ENCODE measurements around the gene AP2A1. TPM values are rescaled to one million over a fixed set of nuclear protein-coding genes. Genes with fewer than 3 reads are reported as not detected.

Gene AP2A1
- total RNA-seq, 4 donors from 2014 or later: 50.7 to 77.8 (median 65.8) TPM

DNA sequence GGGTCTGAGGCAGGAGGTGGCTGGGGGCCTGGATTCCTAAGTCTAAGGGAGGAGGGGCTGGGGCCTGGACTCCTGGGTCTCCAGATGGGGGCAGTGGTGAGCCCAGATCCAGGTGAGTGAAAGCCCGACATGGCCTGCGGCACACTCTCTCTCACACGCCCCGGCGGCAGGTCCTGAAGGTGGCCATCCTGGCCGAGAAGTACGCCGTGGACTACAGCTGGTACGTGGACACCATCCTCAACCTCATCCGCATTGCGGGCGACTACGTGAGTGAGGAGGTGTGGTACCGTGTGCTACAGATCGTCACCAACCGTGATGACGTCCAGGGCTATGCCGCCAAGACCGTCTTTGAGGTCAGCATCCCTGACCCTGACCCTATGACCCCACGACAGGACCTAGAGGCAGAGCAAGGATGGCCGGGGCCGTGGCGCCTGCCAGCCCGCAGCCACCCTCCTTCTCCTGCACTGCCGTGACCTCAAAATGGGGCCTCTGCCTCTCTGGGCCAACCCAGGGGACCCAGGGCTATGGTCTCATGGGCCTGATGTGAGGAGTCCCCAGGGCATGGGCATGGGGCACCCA is 33.1 kb downstream of the AP2A1 start:
- intact Hi-C loops (cut with DNase I): no loop called here
- no peaks in the 10 kb centered on the region for H3K27me3 ChIP-seq
- no peaks in the 10 kb centered on the region for H3K9me3 ChIP-seq
- no peak for TF ChIP-seq POLR2A (IDR thresholded peaks at IDR 0.05)
- TF ChIP-seq, protein P1, sequence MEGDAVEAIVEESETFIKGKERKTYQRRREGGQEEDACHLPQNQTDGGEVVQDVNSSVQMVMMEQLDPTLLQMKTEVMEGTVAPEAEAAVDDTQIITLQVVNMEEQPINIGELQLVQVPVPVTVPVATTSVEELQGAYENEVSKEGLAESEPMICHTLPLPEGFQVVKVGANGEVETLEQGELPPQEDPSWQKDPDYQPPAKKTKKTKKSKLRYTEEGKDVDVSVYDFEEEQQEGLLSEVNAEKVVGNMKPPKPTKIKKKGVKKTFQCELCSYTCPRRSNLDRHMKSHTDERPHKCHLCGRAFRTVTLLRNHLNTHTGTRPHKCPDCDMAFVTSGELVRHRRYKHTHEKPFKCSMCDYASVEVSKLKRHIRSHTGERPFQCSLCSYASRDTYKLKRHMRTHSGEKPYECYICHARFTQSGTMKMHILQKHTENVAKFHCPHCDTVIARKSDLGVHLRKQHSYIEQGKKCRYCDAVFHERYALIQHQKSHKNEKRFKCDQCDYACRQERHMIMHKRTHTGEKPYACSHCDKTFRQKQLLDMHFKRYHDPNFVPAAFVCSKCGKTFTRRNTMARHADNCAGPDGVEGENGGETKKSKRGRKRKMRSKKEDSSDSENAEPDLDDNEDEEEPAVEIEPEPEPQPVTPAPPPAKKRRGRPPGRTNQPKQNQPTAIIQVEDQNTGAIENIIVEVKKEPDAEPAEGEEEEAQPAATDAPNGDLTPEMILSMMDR (IDR thresholded peaks at IDR 0.05): peak in 1 of 6 experiments; percentile 8
- no peak overlapping the region for H3K4me3 ChIP-seq
- peaks cover 0 to 17% (median 0%) of the 10 kb centered on the region in 3 donors for H3K4me1 ChIP-seq
- no peak overlapping the region for H3K27ac ChIP-seq
- no peak for DNase-seq
- peaks cover 43 to 100% (median 75%) of the 10 kb centered on the region in 3 donors for H3K36me3 ChIP-seq
- WGBS, 2 donors: 94% methylated on average over 9 of the region's 25 CpGs; no CpG with 5 or more reads in 1 of the 2 donors

DNA sequence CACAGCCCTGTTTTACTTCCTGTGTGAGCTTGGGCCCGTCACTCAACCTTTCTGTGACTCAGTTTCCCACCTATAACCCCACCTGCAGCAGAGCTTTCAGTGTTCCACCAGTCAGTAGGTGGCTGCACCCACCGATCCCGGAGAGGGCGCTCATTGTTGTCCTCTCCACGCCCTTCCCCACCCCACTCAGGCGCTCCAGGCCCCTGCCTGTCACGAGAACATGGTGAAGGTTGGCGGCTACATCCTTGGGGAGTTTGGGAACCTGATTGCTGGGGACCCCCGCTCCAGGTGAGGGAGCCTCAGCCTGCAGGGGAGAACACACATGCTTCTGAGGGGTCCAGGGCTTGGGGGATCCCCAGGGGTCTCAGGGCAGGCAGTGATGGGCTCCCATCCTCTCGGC is 34.0 kb downstream of the AP2A1 start:
- Histone ChIP-seq H3K36me3 (peaks cover 36 to 100% (median 66%) of the 10 kb centered on the region in 3 donors), H3K27me3 (no peaks in the 10 kb centered on the region), H3K27ac (no peak overlapping the region), H3K4me1 (peaks cover 0 to 17% (median 0%) of the 10 kb centered on the region in 3 donors), H3K9me3 (no peaks in the 10 kb centered on the region), H3K4me3 (no peak overlapping the region)
- WGBS, 2 donors: 83% methylated on average over 7 of the region's 10 CpGs; no CpG with 5 or more reads in 1 of the 2 donors
- intact Hi-C loops (cut with DNase I): no loop called here
- no peak for DNase-seq
- TF ChIP-seq, protein P1 (IDR thresholded peaks at IDR 0.05): no peak
- TF ChIP-seq POLR2A (IDR thresholded peaks at IDR 0.05): no peak

DNA sequence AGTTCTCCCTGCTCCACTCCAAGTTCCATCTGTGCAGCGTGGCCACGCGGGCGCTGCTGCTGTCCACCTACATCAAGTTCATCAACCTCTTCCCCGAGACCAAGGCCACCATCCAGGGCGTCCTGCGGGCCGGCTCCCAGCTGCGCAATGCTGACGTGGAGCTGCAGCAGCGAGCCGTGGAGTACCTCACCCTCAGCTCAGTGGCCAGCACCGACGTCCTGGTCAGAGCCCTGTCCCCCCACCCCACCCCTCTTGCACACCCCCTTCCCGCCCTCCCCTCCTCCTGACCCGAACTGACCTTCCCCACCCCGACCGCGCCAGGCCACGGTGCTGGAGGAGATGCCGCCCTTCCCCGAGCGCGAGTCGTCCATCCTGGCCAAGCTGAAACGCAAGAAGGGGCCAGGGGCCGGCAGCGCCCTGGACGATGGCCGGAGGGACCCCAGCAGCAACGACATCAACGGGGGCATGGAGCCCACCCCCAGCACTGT is 34.6 kb downstream of the AP2A1 start:
- H3K27me3 ChIP-seq: no peaks in the 10 kb centered on the region
- no peak for DNase-seq
- intact Hi-C loops (cut with DNase I): no loop called here
- H3K27ac ChIP-seq: peak overlapping the region in 3 of 4 donors; percentile 54 to 62 (median 57)
- TF ChIP-seq, protein P1 (IDR thresholded peaks at IDR 0.05): no peak
- no peak for TF ChIP-seq POLR2A (IDR thresholded peaks at IDR 0.05)
- no peaks in the 10 kb centered on the region for H3K9me3 ChIP-seq
- peaks cover 0 to 17% (median 0%) of the 10 kb centered on the region in 3 donors for H3K4me1 ChIP-seq
- WGBS, 2 donors: 96 to 97% methylated on average over 7 to 12 of the region's 32 CpGs
- H3K4me3 ChIP-seq: peak overlapping the region in 3 of 4 donors; percentile 35 to 53 (median 40)
- H3K36me3 ChIP-seq: peaks cover 30 to 100% (median 60%) of the 10 kb centered on the region in 3 donors

DNA sequence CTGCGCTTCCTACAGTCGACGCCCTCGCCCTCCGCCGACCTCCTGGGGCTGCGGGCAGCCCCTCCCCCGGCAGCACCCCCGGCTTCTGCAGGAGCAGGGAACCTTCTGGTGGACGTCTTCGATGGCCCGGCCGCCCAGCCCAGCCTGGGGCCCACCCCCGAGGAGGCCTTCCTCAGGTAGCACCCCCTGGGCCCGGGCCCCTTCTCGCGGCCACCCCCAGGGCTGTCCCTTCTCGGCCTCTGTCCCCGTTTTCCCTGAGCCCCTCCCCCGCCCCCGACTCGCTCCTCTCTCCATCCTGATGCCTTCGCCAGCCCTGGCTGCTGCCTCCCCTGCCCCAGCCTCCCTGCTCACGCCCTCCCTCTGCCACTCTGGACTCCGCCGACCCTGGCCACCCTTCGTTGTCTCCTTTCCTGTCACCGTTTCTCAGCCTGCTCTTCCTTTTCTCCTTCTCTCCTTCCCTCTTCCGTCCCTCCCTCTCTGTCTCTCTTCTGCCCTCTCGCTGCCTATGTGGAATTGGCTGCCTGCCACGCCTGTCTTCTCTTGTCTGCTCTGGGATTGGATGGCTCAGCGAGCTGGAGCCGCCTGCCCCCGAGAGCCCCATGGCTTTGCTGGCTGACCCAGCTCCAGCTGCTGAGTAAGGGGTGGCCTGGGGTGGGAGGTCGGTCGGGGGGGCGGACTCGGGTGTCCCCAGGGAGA is 35.3 kb downstream of the AP2A1 start:
- peaks cover 0 to 17% (median 0%) of the 10 kb centered on the region in 3 donors for H3K4me1 ChIP-seq
- intact Hi-C loops (cut with DNase I): no loop called here
- H3K36me3 ChIP-seq: peaks cover 30 to 100% (median 54%) of the 10 kb centered on the region in 3 donors
- no peaks in the 10 kb centered on the region for H3K27me3 ChIP-seq
- DNase-seq: no peak
- TF ChIP-seq, protein P1 (IDR thresholded peaks at IDR 0.05): peak in 4 of 6 experiments; percentile 6 to 21 (median 19)
- TF ChIP-seq POLR2A (IDR thresholded peaks at IDR 0.05): no peak
- peak overlapping the region in 3 of 4 donors; percentile 35 to 53 (median 40) for H3K4me3 ChIP-seq
- H3K9me3 ChIP-seq: no peaks in the 10 kb centered on the region
- H3K27ac ChIP-seq: peak overlapping the region in 3 of 4 donors; percentile 54 to 62 (median 57)
- 56 to 70% methylated on average over 9 to 14 of the region's 38 CpGs for WGBS, 2 donors
